ENCODE measurements around the gene CBFA2T3. TPM values are rescaled to one million over a fixed set of nuclear protein-coding genes. Genes with fewer than 3 reads are reported as not detected.
A peak's percentile ranks its signal among the peaks of the same experiment; 100 is the strongest.

The CBFA2T3 gene
- total and polyA plus RNA-seq, 10 donors, result 8.4 to 59.8 (median 26.3) TPM

GRCh38 chr16:88993166-88993761, 16.3 kb upstream of the CBFA2T3 start:
- Histone ChIP-seq H3K27ac (peak overlapping the region in 5 of 8 donors; percentile 46 to 54 (median 49)), H3K9me3 (peaks cover 0 to 17% (median 14%) of the 10 kb centered on the region in 8 donors), H3K4me3 (peak overlapping the region in 1 of 8 donors; percentile 32), H3K4me1 (peaks cover 7 to 39% (median 23%) of the 10 kb centered on the region in 6 donors), H3K36me3 (no peaks in the 10 kb centered on the region), H3K27me3 (replicated peaks in 1 of 7) (peaks cover 0 to 47% (median 0%) of the 10 kb centered on the region in 7 donors)
- TF ChIP-seq CTCF (IDR thresholded peaks at IDR 0.05 in 8 of 11, conservative IDR thresholded peaks at IDR 0.05 in 3 of 11) (no peak), POLR2AphosphoS5 (IDR thresholded peaks at IDR 0.05) (peak in 1 of 3 donors; percentile 42)
- intact Hi-C loops (cut with DNase I; ENCODE audit: low total_unique reads), result no loop called here
- peak; percentile 78 for DNase-seq
- 0 to 5% (median 4%) methylated on average over 4 to 6 of the region's 6 CpGs for WGBS, 5 donors

DNA sequence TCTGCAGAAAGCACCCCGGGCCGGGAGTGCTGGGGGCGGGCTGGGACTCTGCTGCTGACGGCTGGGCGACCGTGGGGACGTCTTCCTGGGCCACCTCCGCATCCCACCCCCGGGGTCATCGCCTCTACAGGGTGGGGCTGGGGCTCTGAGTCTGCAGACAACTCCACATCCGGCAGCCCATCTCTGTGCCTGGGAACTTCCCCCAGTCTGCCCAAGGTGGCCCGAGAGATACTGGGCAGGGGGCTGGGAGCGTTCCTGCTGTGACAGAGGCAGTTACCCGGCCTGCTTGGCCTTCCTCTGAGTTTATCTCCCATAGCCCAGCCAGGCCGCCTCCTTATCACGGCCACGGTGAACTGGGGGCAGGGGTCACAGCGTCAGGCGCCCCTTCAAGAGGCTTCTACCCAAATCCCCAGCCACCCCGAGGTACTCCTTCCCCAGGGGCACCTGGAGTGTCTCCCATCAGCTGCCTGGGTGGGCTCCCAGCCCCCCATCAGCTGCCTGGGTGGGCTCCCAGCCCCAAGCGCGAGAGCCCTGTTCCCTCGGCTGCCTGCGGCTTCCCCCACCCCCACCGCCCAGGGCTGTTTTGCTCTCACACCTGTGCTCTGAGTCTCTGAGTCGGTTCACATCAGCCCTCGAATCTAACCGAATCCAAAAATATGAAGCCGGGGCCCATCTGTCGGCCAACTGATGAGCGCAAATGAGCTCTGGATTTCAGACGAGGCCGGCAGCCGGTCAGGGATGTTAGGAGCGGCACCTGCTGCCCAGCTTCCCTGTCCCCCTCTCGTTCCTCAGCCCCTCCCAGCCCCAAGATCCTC, 15.6 kb upstream of the CBFA2T3 start:
- TF ChIP-seq POLR2A (IDR thresholded peaks at IDR 0.05) (no peak), POLR2AphosphoS5 (IDR thresholded peaks at IDR 0.05) (no peak), CTCF (IDR thresholded peaks at IDR 0.05 in 8 of 11, conservative IDR thresholded peaks at IDR 0.05 in 3 of 11) (no peak)
- intact Hi-C loops (cut with DNase I; ENCODE audit: low total_unique reads), result no loop called here
- Histone ChIP-seq H3K4me1 (peaks cover 7 to 43% (median 24%) of the 10 kb centered on the region in 6 donors), H3K27ac (peak overlapping the region in 5 of 8 donors; percentile 46 to 54 (median 49)), H3K36me3 (no peaks in the 10 kb centered on the region), H3K9me3 (peaks cover 0 to 10% (median 7%) of the 10 kb centered on the region in 8 donors), H3K27me3 (replicated peaks in 1 of 7) (peaks cover 0 to 47% (median 0%) of the 10 kb centered on the region in 7 donors), H3K4me3 (peak overlapping the region in 1 of 8 donors; percentile 32)
- peak; percentile 68 for DNase-seq
- 37 to 59% (median 54%) methylated on average over 17 to 36 of the region's 36 CpGs for WGBS, 5 donors

GRCh38 chr16:88991813-88992350, 14.9 kb upstream of the CBFA2T3 start:
- intact Hi-C loops (cut with DNase I; ENCODE audit: low total_unique reads), result no loop called here
- Histone ChIP-seq H3K27ac (no peak overlapping the region), H3K4me3 (no peak overlapping the region), H3K4me1 (peaks cover 7 to 49% (median 30%) of the 10 kb centered on the region in 6 donors), H3K9me3 (peaks cover 0 to 4% (median under 1%) of the 10 kb centered on the region in 8 donors), H3K27me3 (replicated peaks in 1 of 7) (peaks cover 0 to 47% (median 0%) of the 10 kb centered on the region in 7 donors), H3K36me3 (no peaks in the 10 kb centered on the region)
- TF ChIP-seq POLR2A (IDR thresholded peaks at IDR 0.05) (no peak), CTCF (IDR thresholded peaks at IDR 0.05 in 8 of 11, conservative IDR thresholded peaks at IDR 0.05 in 3 of 11) (no peak)
- no peak for DNase-seq
- 86 to 92% (median 89%) methylated on average over 15 to 19 of the region's 19 CpGs for WGBS, 5 donors

Data from spleen (tissue), 11 donors.